GM23338 (cell line): ENCODE results near the gene DTHD1. TPM values are rescaled to one million over a fixed set of nuclear protein-coding genes. Genes with fewer than 3 reads are reported as not detected.

ENCODE experiments used
- ATAC-seq: fragments of 200-7000 bp; cut with Tn5 transposase; 3 replicates; pipeline ENCODE4 v1.9.1; 2020
- DNase-seq: peaks from one replicate; pipeline ENCODE4 v3.0.0-alpha.2; 2015; ENCODE audit warnings: low spot score
- H2AFZ ChIP-seq: fragments of 200-600 bp; sonication (generic); 2 replicates; pipeline ENCODE4 v1.8.0; 2016; ENCODE audit warnings: antibody characterized with exemption, mild to moderate bottlenecking, moderate library complexity
- H3F3A ChIP-seq: fragments of 200-600 bp; sonication (generic); replicated peaks from 2 replicates; pipeline ENCODE4 v1.8.0; 2017; ENCODE audit warnings: antibody characterized with exemption, mixed run types, low read depth
- H3K27ac ChIP-seq: fragments of 200-600 bp; sonication (generic); 2 replicates; pipeline ENCODE4 v1.6.1; 2016; ENCODE audit warnings: low read depth
- H3K27me3 ChIP-seq: fragments of 200-600 bp; sonication (generic); 2 replicates; pipeline ENCODE4 v1.8.0; 2016; ENCODE audit warnings: mild to moderate bottlenecking, mixed run types, moderate library complexity; ENCODE audit not compliant: insufficient read depth
- H3K36me3 ChIP-seq: fragments of 200-600 bp; sonication (generic); 2 replicates; pipeline ENCODE4 v1.8.0; 2016; ENCODE audit warnings: mild to moderate bottlenecking; ENCODE audit not compliant: insufficient read depth
- H3K4me1 ChIP-seq: fragments of 200-600 bp; sonication (generic); 2 replicates; pipeline ENCODE4 v1.8.0; 2016; ENCODE audit warnings: mild to moderate bottlenecking, moderate library complexity; ENCODE audit not compliant: insufficient read depth
- H3K4me2 ChIP-seq: fragments of 200-600 bp; sonication (generic); 2 replicates; pipeline ENCODE4 v1.7.1; 2017; ENCODE audit warnings: mixed run types
- H3K4me3 ChIP-seq: fragments of 200-600 bp; sonication (generic); 2 replicates; pipeline ENCODE4 v1.6.1; 2016; ENCODE audit warnings: mixed run types
- H3K79me2 ChIP-seq: fragments of 200-600 bp; sonication (generic); replicated peaks from 2 replicates; pipeline ENCODE4 v1.8.0; 2017; ENCODE audit warnings: mild to moderate bottlenecking; ENCODE audit not compliant: insufficient read depth
- H3K9me2 ChIP-seq: fragments of 200-600 bp; sonication (generic); 2 replicates; pipeline ENCODE4 v1.8.0; 2017; ENCODE audit not compliant: insufficient read depth
- H4K20me1 ChIP-seq: fragments of 200-600 bp; sonication (generic); replicated peaks from 2 replicates; pipeline ENCODE4 v1.8.0; 2017; ENCODE audit warnings: mild to moderate bottlenecking; ENCODE audit not compliant: insufficient read depth
- H3K27ac Mint-ChIP-seq: 2 replicates; pipeline ENCODE4 v1.8.0; 2020; ENCODE audit warnings: inconsistent platforms, mild to moderate bottlenecking, moderate library complexity, mixed read lengths
- H3K27me3 Mint-ChIP-seq: 3 replicates; pipeline ENCODE4 v1.8.0; 2022; ENCODE audit warnings: low read depth, mild to moderate bottlenecking, moderate library complexity, mixed read lengths, inconsistent platforms; ENCODE audit not compliant: insufficient read depth, poor library complexity
- H3K36me3 Mint-ChIP-seq: 3 replicates; pipeline ENCODE4 v1.8.0; 2021; ENCODE audit warnings: low read depth, mild to moderate bottlenecking, inconsistent platforms, moderate library complexity, mixed read lengths
- H3K4me1 Mint-ChIP-seq: 3 replicates; pipeline ENCODE4 v1.8.0; 2020; ENCODE audit warnings: mild to moderate bottlenecking, inconsistent platforms, mixed read lengths
- H3K4me3 Mint-ChIP-seq: 3 replicates; pipeline ENCODE4 v1.8.0; 2021; ENCODE audit warnings: moderate library complexity, mild to moderate bottlenecking, inconsistent platforms, mixed read lengths
- H3K9me3 Mint-ChIP-seq: 3 replicates; pipeline ENCODE4 v1.8.0; 2020; ENCODE audit warnings: moderate library complexity, mild to moderate bottlenecking, inconsistent platforms, mixed read lengths
- CREB1 ChIP-seq: fragments of 250-450 bp; sonication (Bioruptor Pico); IDR thresholded peaks from 2 replicates; pipeline ENCODE4 v1.5.0; 2020; ENCODE audit warnings: low read depth, mild to moderate bottlenecking, moderate library complexity
- EZH2 ChIP-seq: fragments of 200-600 bp; sonication (generic); IDR thresholded peaks from one replicate; pipeline ENCODE4 v1.8.0; 2017; ENCODE audit warnings: antibody characterized with exemption, mild to moderate bottlenecking, low read depth; ENCODE audit not compliant: unreplicated experiment
- EZH2phosphoT487 ChIP-seq: fragments of 200-600 bp; sonication (generic); IDR thresholded peaks from one replicate; pipeline ENCODE4 v1.8.1; 2018; ENCODE audit warnings: antibody characterized with exemption; ENCODE audit not compliant: unreplicated experiment
- JUNB ChIP-seq: IDR thresholded peaks from one replicate; pipeline ENCODE4 v1.6.1; 2016; ENCODE audit warnings: antibody characterized with exemption; ENCODE audit not compliant: unreplicated experiment
- NANOG ChIP-seq: IDR thresholded peaks from 2 replicates; pipeline ENCODE4 v1.6.1; 2016; ENCODE audit warnings: antibody characterized with exemption, borderline replicate concordance
- POLR2AphosphoS5 ChIP-seq: IDR thresholded peaks from 2 replicates; pipeline ENCODE4 v1.6.1; 2016; ENCODE audit warnings: antibody characterized with exemption, low read depth
- STAT1 ChIP-seq: IDR thresholded peaks from one replicate; pipeline ENCODE4 v1.6.1; 2016; ENCODE audit warnings: antibody characterized with exemption; ENCODE audit not compliant: unreplicated experiment
- ZNF114 ChIP-seq: fragments of 250-450 bp; sonication (Bioruptor Pico); IDR thresholded peaks from 2 replicates; pipeline ENCODE4 v1.5.0; 2020; ENCODE audit warnings: mild to moderate bottlenecking, moderate library complexity
- ZNF331 ChIP-seq: fragments of 250-450 bp; sonication (Bioruptor Pico); IDR thresholded peaks from 2 replicates; pipeline ENCODE4 v1.5.0; 2020; ENCODE audit warnings: low read depth, mild to moderate bottlenecking, moderate library complexity
- polyA plus RNA-seq: library from polyadenylated mRNA; unstranded; fragments of >200 nt; fragmentation: Nextera tagmentation; extraction: Ambion mirVana; gene quantifications from 2 replicates; pipeline ENCODE4 v1.2.1, GENCODE V29; 2016
- total RNA-seq: library from RNA; depleted of rRNA; stranded (reverse); fragments of >200 nt; shearing (Covaris generic); gene quantifications from 2 replicates; pipeline ENCODE4 v1.2.3, GENCODE V29; 2014
- TF ChIP-seq, protein P1 (sequence below): IDR thresholded peaks from 2 replicates; pipeline ENCODE4 v1.6.1; 2016; ENCODE audit warnings: antibody characterized with exemption
- TF ChIP-seq, protein P2 (sequence below), 2 experiments: fragments of 200-600 bp in 1 of 2; sonication (generic) in 1 of 2; conservative IDR thresholded peaks; 2 replicates each; pipeline versions ENCODE4 v1.5.1 to v1.6.1; 2016 to 2017; ENCODE audit warnings: antibody characterized with exemption in 2 of 2, low read depth in 2 of 2, mild to moderate bottlenecking in 2 of 2, moderate library complexity in 1 of 2
- TF ChIP-seq, protein P3 (sequence below): IDR thresholded peaks from one replicate; pipeline ENCODE4 v1.6.1; 2018; ENCODE audit warnings: antibody characterized with exemption; ENCODE audit not compliant: unreplicated experiment

The DTHD1 gene
- total and polyA plus RNA-seq, 2 experiments from 2014 or later = not detected

DNA sequence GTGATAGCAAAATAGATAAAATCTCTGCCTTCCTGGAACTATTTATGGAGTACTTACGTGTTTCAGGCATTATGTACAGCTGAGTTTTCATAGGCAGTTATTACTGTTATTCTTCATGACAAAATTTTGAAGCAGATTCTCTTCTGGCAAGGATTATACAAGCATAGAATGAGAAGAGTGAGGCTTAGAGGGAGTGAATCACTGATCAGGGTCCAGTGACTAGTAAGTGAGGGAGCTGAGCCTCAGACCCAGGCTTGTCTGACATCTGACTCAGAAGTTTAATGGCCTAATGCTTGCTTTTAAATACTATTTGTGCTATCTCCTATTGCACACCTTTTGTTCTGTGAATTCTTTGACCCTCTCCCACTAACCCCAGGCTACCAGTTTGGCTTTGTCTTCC, 110.6 kb downstream of the DTHD1 start:
- no peak overlapping the region for H3K27ac ChIP-seq
- Mint-ChIP-seq H3K27ac (no peak overlapping the region), H3K4me3 (no peak overlapping the region), H3K4me1 (no peaks in the 10 kb centered on the region), H3K9me3 (no peaks in the 10 kb centered on the region), H3K36me3 (no peaks in the 10 kb centered on the region), H3K27me3 (peaks cover 2% of the 10 kb centered on the region)
- H4K20me1 ChIP-seq = no peaks in the 10 kb centered on the region
- H3K36me3 ChIP-seq = no peaks in the 10 kb centered on the region
- no peak for ATAC-seq
- H3K79me2 ChIP-seq = no peaks in the 10 kb centered on the region
- H3K27me3 ChIP-seq = no peaks in the 10 kb centered on the region
- H3K4me3 ChIP-seq = no peak overlapping the region
- no peaks in the 10 kb centered on the region for H3K9me2 ChIP-seq
- no peak for TF ChIP-seq ZNF114 (CRISPR knock-in tag)
- TF ChIP-seq, protein P1, sequence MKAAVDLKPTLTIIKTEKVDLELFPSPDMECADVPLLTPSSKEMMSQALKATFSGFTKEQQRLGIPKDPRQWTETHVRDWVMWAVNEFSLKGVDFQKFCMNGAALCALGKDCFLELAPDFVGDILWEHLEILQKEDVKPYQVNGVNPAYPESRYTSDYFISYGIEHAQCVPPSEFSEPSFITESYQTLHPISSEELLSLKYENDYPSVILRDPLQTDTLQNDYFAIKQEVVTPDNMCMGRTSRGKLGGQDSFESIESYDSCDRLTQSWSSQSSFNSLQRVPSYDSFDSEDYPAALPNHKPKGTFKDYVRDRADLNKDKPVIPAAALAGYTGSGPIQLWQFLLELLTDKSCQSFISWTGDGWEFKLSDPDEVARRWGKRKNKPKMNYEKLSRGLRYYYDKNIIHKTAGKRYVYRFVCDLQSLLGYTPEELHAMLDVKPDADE = no peak
- TF ChIP-seq EZH2phosphoT487 = no peak
- H3F3A ChIP-seq = no peaks in the 10 kb centered on the region
- H3K4me1 ChIP-seq = no peaks in the 10 kb centered on the region
- no peak for DNase-seq
- no peak overlapping the region for H3K4me2 ChIP-seq
- H2AFZ ChIP-seq = no peak overlapping the region

GRCh38 chr4:36392916-36393315, 111.5 kb downstream of the DTHD1 start:
- Mint-ChIP-seq H3K9me3 (no peaks in the 10 kb centered on the region), H3K36me3 (no peaks in the 10 kb centered on the region), H3K27ac (no peak overlapping the region), H3K4me1 (no peaks in the 10 kb centered on the region), H3K27me3 (peaks cover 2% of the 10 kb centered on the region), H3K4me3 (no peak overlapping the region)
- Histone ChIP-seq H3K9me2 (no peaks in the 10 kb centered on the region), H3K4me2 (no peak overlapping the region), H3K36me3 (no peaks in the 10 kb centered on the region), H3K27ac (no peak overlapping the region), H4K20me1 (no peaks in the 10 kb centered on the region), H3K4me1 (no peaks in the 10 kb centered on the region), H3K79me2 (no peaks in the 10 kb centered on the region), H3K4me3 (no peak overlapping the region), H2AFZ (no peak overlapping the region), H3K27me3 (no peaks in the 10 kb centered on the region), H3F3A (no peaks in the 10 kb centered on the region)
- ATAC-seq (no peak), DNase-seq (no peak)
- no peak for TF ChIP-seq ZNF114 (CRISPR knock-in tag)
- no peak for TF ChIP-seq JUNB
- TF ChIP-seq CREB1 (CRISPR knock-in tag) = no peak
- TF ChIP-seq, protein P2, sequence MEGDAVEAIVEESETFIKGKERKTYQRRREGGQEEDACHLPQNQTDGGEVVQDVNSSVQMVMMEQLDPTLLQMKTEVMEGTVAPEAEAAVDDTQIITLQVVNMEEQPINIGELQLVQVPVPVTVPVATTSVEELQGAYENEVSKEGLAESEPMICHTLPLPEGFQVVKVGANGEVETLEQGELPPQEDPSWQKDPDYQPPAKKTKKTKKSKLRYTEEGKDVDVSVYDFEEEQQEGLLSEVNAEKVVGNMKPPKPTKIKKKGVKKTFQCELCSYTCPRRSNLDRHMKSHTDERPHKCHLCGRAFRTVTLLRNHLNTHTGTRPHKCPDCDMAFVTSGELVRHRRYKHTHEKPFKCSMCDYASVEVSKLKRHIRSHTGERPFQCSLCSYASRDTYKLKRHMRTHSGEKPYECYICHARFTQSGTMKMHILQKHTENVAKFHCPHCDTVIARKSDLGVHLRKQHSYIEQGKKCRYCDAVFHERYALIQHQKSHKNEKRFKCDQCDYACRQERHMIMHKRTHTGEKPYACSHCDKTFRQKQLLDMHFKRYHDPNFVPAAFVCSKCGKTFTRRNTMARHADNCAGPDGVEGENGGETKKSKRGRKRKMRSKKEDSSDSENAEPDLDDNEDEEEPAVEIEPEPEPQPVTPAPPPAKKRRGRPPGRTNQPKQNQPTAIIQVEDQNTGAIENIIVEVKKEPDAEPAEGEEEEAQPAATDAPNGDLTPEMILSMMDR (conservative IDR thresholded peaks at IDR 0.05; ENCODE audit: low read depth in 2 of 2) = no peak
- TF ChIP-seq NANOG = no peak
- TF ChIP-seq ZNF331 (CRISPR knock-in tag) = no peak
- TF ChIP-seq, protein P3, sequence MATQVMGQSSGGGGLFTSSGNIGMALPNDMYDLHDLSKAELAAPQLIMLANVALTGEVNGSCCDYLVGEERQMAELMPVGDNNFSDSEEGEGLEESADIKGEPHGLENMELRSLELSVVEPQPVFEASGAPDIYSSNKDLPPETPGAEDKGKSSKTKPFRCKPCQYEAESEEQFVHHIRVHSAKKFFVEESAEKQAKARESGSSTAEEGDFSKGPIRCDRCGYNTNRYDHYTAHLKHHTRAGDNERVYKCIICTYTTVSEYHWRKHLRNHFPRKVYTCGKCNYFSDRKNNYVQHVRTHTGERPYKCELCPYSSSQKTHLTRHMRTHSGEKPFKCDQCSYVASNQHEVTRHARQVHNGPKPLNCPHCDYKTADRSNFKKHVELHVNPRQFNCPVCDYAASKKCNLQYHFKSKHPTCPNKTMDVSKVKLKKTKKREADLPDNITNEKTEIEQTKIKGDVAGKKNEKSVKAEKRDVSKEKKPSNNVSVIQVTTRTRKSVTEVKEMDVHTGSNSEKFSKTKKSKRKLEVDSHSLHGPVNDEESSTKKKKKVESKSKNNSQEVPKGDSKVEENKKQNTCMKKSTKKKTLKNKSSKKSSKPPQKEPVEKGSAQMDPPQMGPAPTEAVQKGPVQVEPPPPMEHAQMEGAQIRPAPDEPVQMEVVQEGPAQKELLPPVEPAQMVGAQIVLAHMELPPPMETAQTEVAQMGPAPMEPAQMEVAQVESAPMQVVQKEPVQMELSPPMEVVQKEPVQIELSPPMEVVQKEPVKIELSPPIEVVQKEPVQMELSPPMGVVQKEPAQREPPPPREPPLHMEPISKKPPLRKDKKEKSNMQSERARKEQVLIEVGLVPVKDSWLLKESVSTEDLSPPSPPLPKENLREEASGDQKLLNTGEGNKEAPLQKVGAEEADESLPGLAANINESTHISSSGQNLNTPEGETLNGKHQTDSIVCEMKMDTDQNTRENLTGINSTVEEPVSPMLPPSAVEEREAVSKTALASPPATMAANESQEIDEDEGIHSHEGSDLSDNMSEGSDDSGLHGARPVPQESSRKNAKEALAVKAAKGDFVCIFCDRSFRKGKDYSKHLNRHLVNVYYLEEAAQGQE = no peak
- no peak for TF ChIP-seq EZH2
- TF ChIP-seq, protein P1 = no peak
- TF ChIP-seq STAT1 = no peak
- TF ChIP-seq POLR2AphosphoS5 = no peak
- no peak for TF ChIP-seq EZH2phosphoT487
